HAP-1 (cell line): ENCODE results near the gene SPEN.
"Not testable (repeated sequence)": the region's sequence is repeated elsewhere in the genome, so short reads cannot be mapped to it uniquely, and the experiment has no call there.

Source experiments
- DNase-seq, 2 experiments: peaks; one replicate each; pipeline ENCODE4 v3.0.0-alpha.2; 2016 to 2020; ENCODE audit warnings: low spot score in 2 of 2
- H3K27me3 ChIP-seq: fragments of 250-450 bp; sonication (Bioruptor Pico); 2 replicates; pipeline ENCODE4 v1.5.1; 2020; ENCODE audit warnings: low read depth, mild to moderate bottlenecking, moderate library complexity
- H3K36me3 ChIP-seq: fragments of 250-450 bp; sonication (Bioruptor Pico); replicated peaks from 2 replicates; pipeline ENCODE4 v1.5.1; 2020; ENCODE audit warnings: mild to moderate bottlenecking
- H3K4me1 ChIP-seq: fragments of 250-450 bp; sonication (Bioruptor Pico); 2 replicates; pipeline ENCODE4 v1.5.1; 2020; ENCODE audit warnings: mild to moderate bottlenecking
- H3K4me3 ChIP-seq: fragments of 250-450 bp; sonication (Bioruptor Pico); 2 replicates; pipeline ENCODE4 v1.5.1; 2020; ENCODE audit warnings: mild to moderate bottlenecking, moderate library complexity
- H3K9me3 ChIP-seq: fragments of 250-450 bp; sonication (Bioruptor Pico); 2 replicates; pipeline ENCODE4 v1.5.1; 2020; ENCODE audit warnings: mild to moderate bottlenecking, moderate library complexity
- in situ Hi-C: fragments of 300-500 bp; cut with MboI; formaldehyde crosslinking; loops from 3 replicates; pipeline ENCODE4 v1.14.3; 2020; ENCODE audit warnings: low sequenced_read_pairs, inconsistent platforms, mixed read lengths

SPEN gene

GRCh38 chr1:15913607-15914006, 66.1 kb downstream of the SPEN start:
- H3K27me3 ChIP-seq, H3K4me3 ChIP-seq, H3K4me1 ChIP-seq, H3K9me3 ChIP-seq, in situ Hi-C loops, DNase-seq: not testable (repeated sequence)
- H3K36me3 ChIP-seq, result peaks cover 52% of the 10 kb centered on the region

- in situ Hi-C loops, result no loop called here
- no peak for DNase-seq
- no peaks in the 10 kb centered on the region for H3K4me1 ChIP-seq
- no peak overlapping the region for H3K4me3 ChIP-seq
- peaks cover 51% of the 10 kb centered on the region for H3K36me3 ChIP-seq
- no peaks in the 10 kb centered on the region for H3K27me3 ChIP-seq
- no peaks in the 10 kb centered on the region for H3K9me3 ChIP-seq
Observed at GRCh38 chr1:15915991-15916390, 68.5 kb downstream of the SPEN start.

- H3K9me3 ChIP-seq, result no peaks in the 10 kb centered on the region
- in situ Hi-C loops, result no loop called here
- H3K27me3 ChIP-seq, result no peaks in the 10 kb centered on the region
- H3K36me3 ChIP-seq, result peaks cover 51% of the 10 kb centered on the region
- H3K4me1 ChIP-seq, result no peaks in the 10 kb centered on the region
- no peak for DNase-seq
- no peak overlapping the region for H3K4me3 ChIP-seq
Observed at GRCh38 chr1:15916417-15916816, 68.9 kb downstream of the SPEN start.

- Histone ChIP-seq H3K9me3 (no peaks in the 10 kb centered on the region), H3K27me3 (no peaks in the 10 kb centered on the region), H3K4me1 (no peaks in the 10 kb centered on the region), H3K4me3 (no peak overlapping the region), H3K36me3 (peaks cover 51% of the 10 kb centered on the region)
- in situ Hi-C loops, result no loop called here
- no peak for DNase-seq
Observed at GRCh38 chr1:15916916-15917315, 69.4 kb downstream of the SPEN start.

- no peaks in the 10 kb centered on the region for H3K4me1 ChIP-seq
- no peak for DNase-seq
- no peak overlapping the region for H3K4me3 ChIP-seq
- H3K9me3 ChIP-seq, result no peaks in the 10 kb centered on the region
- no peaks in the 10 kb centered on the region for H3K27me3 ChIP-seq
- H3K36me3 ChIP-seq, result peaks cover 56% of the 10 kb centered on the region
- in situ Hi-C loops, result no loop called here
Observed at GRCh38 chr1:15918962-15919715, 71.6 kb downstream of the SPEN start.

- Histone ChIP-seq H3K4me1 (no peaks in the 10 kb centered on the region), H3K27me3 (no peaks in the 10 kb centered on the region), H3K9me3 (no peaks in the 10 kb centered on the region), H3K36me3 (peaks cover 68% of the 10 kb centered on the region), H3K4me3 (no peak overlapping the region)
- DNase-seq, result no peak
- in situ Hi-C loops, result loop anchor here (10.0 kb wide), 1 partner anchor 118 kb away; the partner anchor contains the start of gene UQCRHL
Observed at GRCh38 chr1:15923241-15923640, 75.7 kb downstream of the SPEN start.

- H3K9me3 ChIP-seq, H3K4me3 ChIP-seq, H3K4me1 ChIP-seq, DNase-seq, H3K27me3 ChIP-seq: not testable (repeated sequence)
- H3K36me3 ChIP-seq, result peaks cover 80% of the 10 kb centered on the region
- in situ Hi-C loops, result loop anchor here (10.0 kb wide), 1 partner anchor 122 kb away; the partner anchor contains the start of gene UQCRHL
Observed at GRCh38 chr1:15926448-15926847, 78.9 kb downstream of the SPEN start.

GRCh38 chr1:15928971-15929965, 81.8 kb downstream of the SPEN start:
- Histone ChIP-seq H3K36me3 (peaks cover 83% of the 10 kb centered on the region), H3K9me3 (no peaks in the 10 kb centered on the region), H3K4me1 (no peaks in the 10 kb centered on the region), H3K4me3 (no peak overlapping the region), H3K27me3 (no peaks in the 10 kb centered on the region)
- in situ Hi-C loops, result loop anchor here (10.0 kb wide), 1 partner anchor 124 kb away; the partner anchor contains the start of gene UQCRHL
- DNase-seq, result no peak

- Histone ChIP-seq H3K4me1 (no peaks in the 10 kb centered on the region), H3K27me3 (no peaks in the 10 kb centered on the region), H3K36me3 (peaks cover 86% of the 10 kb centered on the region), H3K9me3 (no peaks in the 10 kb centered on the region), H3K4me3 (no peak overlapping the region)
- in situ Hi-C loops, result no loop called here
- no peak for DNase-seq
Observed at GRCh38 chr1:15931401-15931800, 83.9 kb downstream of the SPEN start.

- Histone ChIP-seq H3K4me3 (no peak overlapping the region), H3K36me3 (peaks cover 89% of the 10 kb centered on the region), H3K9me3 (no peaks in the 10 kb centered on the region), H3K4me1 (no peaks in the 10 kb centered on the region), H3K27me3 (no peaks in the 10 kb centered on the region)
- in situ Hi-C loops, result no loop called here
- no peak for DNase-seq
Observed at GRCh38 chr1:15931884-15932283, 84.4 kb downstream of the SPEN start.

- H3K36me3 ChIP-seq, result peaks cover 89% of the 10 kb centered on the region
- in situ Hi-C loops, result no loop called here
- H3K27me3 ChIP-seq, result no peaks in the 10 kb centered on the region
- H3K4me3 ChIP-seq, result no peak overlapping the region
- no peak for DNase-seq
- no peaks in the 10 kb centered on the region for H3K9me3 ChIP-seq
- H3K4me1 ChIP-seq, result no peaks in the 10 kb centered on the region
Observed at GRCh38 chr1:15932612-15933011, 85.1 kb downstream of the SPEN start.

GRCh38 chr1:15933684-15934083, 86.2 kb downstream of the SPEN start:
- in situ Hi-C loops, result no loop called here
- no peak overlapping the region for H3K4me3 ChIP-seq
- DNase-seq, result no peak
- no peaks in the 10 kb centered on the region for H3K9me3 ChIP-seq
- H3K36me3 ChIP-seq, result peaks cover 87% of the 10 kb centered on the region
- H3K27me3 ChIP-seq, result no peaks in the 10 kb centered on the region
- no peaks in the 10 kb centered on the region for H3K4me1 ChIP-seq

- Histone ChIP-seq H3K9me3 (no peaks in the 10 kb centered on the region), H3K27me3 (no peaks in the 10 kb centered on the region), H3K4me3 (no peak overlapping the region), H3K4me1 (no peaks in the 10 kb centered on the region), H3K36me3 (peaks cover 87% of the 10 kb centered on the region)
- in situ Hi-C loops, result no loop called here
- DNase-seq, result no peak
Observed at GRCh38 chr1:15934211-15935055, 86.9 kb downstream of the SPEN start.
